ENCODE results near the gene SMIM45.
A peak's percentile ranks its signal among the peaks of the same experiment; 100 is the strongest.

The SMIM45 gene

DNA sequence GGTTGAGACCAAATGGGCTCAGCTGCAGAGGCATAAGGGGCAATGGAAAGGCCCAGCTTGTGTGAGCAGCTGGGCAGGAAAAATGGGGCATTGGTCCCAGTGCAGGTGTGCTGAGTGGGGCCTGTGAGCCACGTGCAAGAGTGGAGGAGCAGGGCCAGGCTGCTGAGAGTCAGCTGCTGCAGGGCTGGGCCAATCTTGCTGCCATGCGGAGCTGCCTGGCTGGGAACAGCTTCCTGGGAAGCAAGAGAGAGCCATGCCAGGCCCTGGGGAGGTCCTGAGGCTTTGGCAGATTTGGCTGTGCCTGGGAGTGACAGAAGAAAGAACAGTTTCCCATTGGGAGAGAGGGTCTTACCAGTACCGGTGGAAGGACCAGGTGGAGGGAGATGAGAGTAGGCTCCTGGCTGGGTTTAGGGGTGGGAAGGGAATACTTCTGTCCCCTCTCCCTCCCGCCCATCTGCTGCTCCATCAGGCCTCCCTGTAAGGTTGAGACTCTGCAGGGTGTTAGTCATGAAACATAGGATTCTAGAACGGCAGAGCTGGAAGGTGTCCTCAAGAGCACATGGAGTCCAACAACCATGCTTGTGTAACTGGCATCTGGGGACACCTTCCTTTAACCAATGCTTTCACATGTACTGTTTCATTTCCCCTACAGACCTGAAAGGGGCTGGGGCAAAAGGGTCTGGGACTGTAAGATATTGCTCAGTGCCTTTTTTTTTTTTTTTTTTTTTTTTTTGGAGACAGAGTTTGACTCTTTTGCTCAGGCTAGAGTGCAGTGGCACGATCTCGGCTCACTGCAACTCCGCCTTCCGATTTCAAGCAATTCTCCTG lies 27.7 kb downstream of the SMIM45 start:
- no peak overlapping the region for H3K27ac ChIP-seq (ENCODE audit: low read depth, low read length)
- peaks cover 4% of the 10 kb centered on the region for H3K4me1 ChIP-seq (ENCODE audit: insufficient read depth, low read length)
- ChIA-PET CTCF (no interaction called here), POLR2A (no interaction called here)
- H3K27me3 ChIP-seq (ENCODE audit: insufficient read depth, low read length, poor library complexity, severe bottlenecking): peaks cover 18% of the 10 kb centered on the region
- H3K36me3 ChIP-seq (ENCODE audit: insufficient read depth, low read length): no peaks in the 10 kb centered on the region
- H3K9me3 Mint-ChIP-seq: no peaks in the 10 kb centered on the region
- H3K36me3 Mint-ChIP-seq: no peaks in the 10 kb centered on the region
- no peaks in the 10 kb centered on the region for H3K9me3 ChIP-seq (ENCODE audit: low read length)
- H3K27me3 Mint-ChIP-seq: peaks cover 28 to 48% of the 10 kb centered on the region in 2 donors
- H3K27ac Mint-ChIP-seq: no peak overlapping the region
- H3K4me3 Mint-ChIP-seq: no peak overlapping the region
- H3K4me3 ChIP-seq (ENCODE audit: low read length): no peak overlapping the region
- DNase-seq: no peak
- H3K4me1 Mint-ChIP-seq: peaks cover 4 to 12% (median 8%) of the 10 kb centered on the region in 3 donors

DNA sequence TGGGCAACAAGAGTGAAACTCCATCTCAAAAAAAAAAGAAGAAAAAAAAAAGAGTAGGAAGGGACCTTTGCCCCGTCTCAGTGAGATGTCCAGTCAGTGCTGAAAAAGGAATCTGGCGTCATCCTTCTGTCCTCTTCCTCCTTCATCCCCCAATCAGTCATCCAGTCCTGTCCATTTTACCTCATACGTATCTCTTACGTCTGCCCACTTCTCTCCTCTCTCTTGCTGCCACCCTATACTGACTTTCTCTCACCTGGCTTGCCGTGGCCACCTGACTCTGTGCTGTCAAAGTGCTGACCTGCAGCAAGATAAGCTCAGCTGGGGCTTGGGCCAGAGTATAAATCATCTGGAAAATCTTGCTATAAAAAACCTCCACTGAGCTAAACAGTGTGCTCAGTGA lies 30.9 kb downstream of the SMIM45 start:
- H3K9me3 Mint-ChIP-seq: no peaks in the 10 kb centered on the region

DNA sequence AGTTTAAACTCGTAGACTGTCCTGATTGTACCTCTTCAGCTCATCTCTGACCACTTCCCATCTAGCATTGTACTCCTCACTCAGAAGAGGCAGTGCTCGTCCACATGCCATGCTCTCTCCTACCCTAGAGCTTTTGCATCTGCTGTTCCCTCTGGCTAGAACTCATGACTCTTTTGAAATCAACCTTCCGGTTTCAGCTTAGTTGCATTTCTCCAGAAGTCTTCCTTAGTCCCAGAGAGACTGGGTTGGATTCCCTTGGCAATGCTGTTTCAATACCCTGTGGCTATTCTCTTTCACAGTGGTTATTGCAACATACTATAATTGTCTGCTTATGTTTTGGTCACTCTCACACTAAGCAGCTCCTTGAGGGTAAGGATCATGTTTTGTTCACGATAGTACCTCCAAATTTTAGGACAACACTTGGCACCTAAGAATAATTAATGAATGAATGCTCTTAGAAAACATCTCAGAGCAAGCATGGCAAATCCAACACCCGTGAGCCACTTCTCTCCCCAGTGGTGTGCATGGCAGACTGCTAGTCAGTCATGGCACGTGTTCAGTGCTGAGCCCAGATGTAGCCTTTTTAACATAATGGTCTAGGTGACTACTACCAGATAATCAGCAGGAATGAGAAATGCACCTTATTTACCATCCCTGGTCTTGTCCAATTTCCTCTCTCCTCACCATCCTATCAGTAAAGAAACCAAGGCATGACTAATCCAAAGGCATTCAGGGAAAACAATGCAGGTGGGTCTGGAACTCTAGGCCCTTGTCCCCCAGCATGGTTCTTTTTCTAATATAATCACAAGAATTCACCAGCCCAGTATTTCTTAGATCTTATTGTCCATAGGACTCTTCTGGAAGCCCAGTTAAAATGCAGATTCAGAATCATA lies 31.8 kb downstream of the SMIM45 start:
- POLR2A ChIA-PET: no interaction called here
- Mint-ChIP-seq H3K36me3 (no peaks in the 10 kb centered on the region), H3K27ac (peak overlapping the region in 1 of 8 donors; percentile 56), H3K4me3 (no peak overlapping the region), H3K9me3 (no peaks in the 10 kb centered on the region), H3K27me3 (peaks cover 4 to 25% of the 10 kb centered on the region in 2 donors), H3K4me1 (no peaks in the 10 kb centered on the region)
- Histone ChIP-seq H3K27me3 (ENCODE audit: insufficient read depth, low read length, poor library complexity, severe bottlenecking) (no peaks in the 10 kb centered on the region), H3K9me3 (ENCODE audit: low read length) (no peaks in the 10 kb centered on the region), H3K4me3 (ENCODE audit: low read length) (no peak overlapping the region), H3K27ac (ENCODE audit: low read depth, low read length) (no peak overlapping the region), H3K36me3 (ENCODE audit: insufficient read depth, low read length) (no peaks in the 10 kb centered on the region), H3K4me1 (ENCODE audit: insufficient read depth, low read length) (no peaks in the 10 kb centered on the region)
- DNase-seq: no peak
- CTCF ChIA-PET: no interaction called here

More for the DNA sequence above, 30.9 kb downstream of the SMIM45 start:
- Mint-ChIP-seq H3K36me3 (no peaks in the 10 kb centered on the region), H3K27ac (no peak overlapping the region), H3K4me3 (no peak overlapping the region), H3K4me1 (no peaks in the 10 kb centered on the region), H3K27me3 (peaks cover 12 to 30% of the 10 kb centered on the region in 2 donors)
- ChIA-PET POLR2A (no interaction called here), CTCF (no interaction called here)
- H3K9me3 ChIP-seq (ENCODE audit: low read length): no peaks in the 10 kb centered on the region
- no peak overlapping the region for H3K27ac ChIP-seq (ENCODE audit: low read depth, low read length)
- no peaks in the 10 kb centered on the region for H3K36me3 ChIP-seq (ENCODE audit: insufficient read depth, low read length)
- no peak for DNase-seq
- H3K4me3 ChIP-seq (ENCODE audit: low read length): no peak overlapping the region
- no peaks in the 10 kb centered on the region for H3K4me1 ChIP-seq (ENCODE audit: insufficient read depth, low read length)
- peaks cover under 1% of the 10 kb centered on the region for H3K27me3 ChIP-seq (ENCODE audit: insufficient read depth, low read length, poor library complexity, severe bottlenecking)

GRCh38 chr22:41987276-41987675 lies 35.3 kb downstream of the SMIM45 start:
- Mint-ChIP-seq H3K4me3 (no peak overlapping the region), H3K4me1 (no peaks in the 10 kb centered on the region), H3K9me3 (no peaks in the 10 kb centered on the region), H3K36me3 (no peaks in the 10 kb centered on the region), H3K27me3 (peaks cover 8 to 10% of the 10 kb centered on the region in 2 donors), H3K27ac (no peak overlapping the region)
- no peaks in the 10 kb centered on the region for H3K4me1 ChIP-seq (ENCODE audit: insufficient read depth, low read length)
- H3K27me3 ChIP-seq (ENCODE audit: insufficient read depth, low read length, poor library complexity, severe bottlenecking): no peaks in the 10 kb centered on the region
- H3K27ac ChIP-seq (ENCODE audit: low read depth, low read length): no peak overlapping the region
- POLR2A ChIA-PET: no interaction called here
- H3K36me3 ChIP-seq (ENCODE audit: insufficient read depth, low read length): no peaks in the 10 kb centered on the region
- CTCF ChIA-PET: no interaction called here
- no peak for DNase-seq
- no peak overlapping the region for H3K4me3 ChIP-seq (ENCODE audit: low read length)
- no peaks in the 10 kb centered on the region for H3K9me3 ChIP-seq (ENCODE audit: low read length)

- Histone ChIP-seq H3K27me3 (ENCODE audit: insufficient read depth, low read length, poor library complexity, severe bottlenecking) (no peaks in the 10 kb centered on the region), H3K27ac (ENCODE audit: low read depth, low read length) (no peak overlapping the region), H3K4me3 (ENCODE audit: low read length) (no peak overlapping the region), H3K4me1 (ENCODE audit: insufficient read depth, low read length) (no peaks in the 10 kb centered on the region), H3K36me3 (ENCODE audit: insufficient read depth, low read length) (no peaks in the 10 kb centered on the region), H3K9me3 (ENCODE audit: low read length) (no peaks in the 10 kb centered on the region)
- Mint-ChIP-seq H3K36me3 (no peaks in the 10 kb centered on the region), H3K27me3 (peaks cover 8 to 10% of the 10 kb centered on the region in 2 donors), H3K4me3 (no peak overlapping the region), H3K9me3 (no peaks in the 10 kb centered on the region), H3K4me1 (no peaks in the 10 kb centered on the region), H3K27ac (no peak overlapping the region)
- DNase-seq: no peak
- POLR2A ChIA-PET: no interaction called here
- CTCF ChIA-PET: no interaction called here
These were observed 37.3 kb downstream of the SMIM45 start for GRCh38 chr22:41989246-41989645.

DNA sequence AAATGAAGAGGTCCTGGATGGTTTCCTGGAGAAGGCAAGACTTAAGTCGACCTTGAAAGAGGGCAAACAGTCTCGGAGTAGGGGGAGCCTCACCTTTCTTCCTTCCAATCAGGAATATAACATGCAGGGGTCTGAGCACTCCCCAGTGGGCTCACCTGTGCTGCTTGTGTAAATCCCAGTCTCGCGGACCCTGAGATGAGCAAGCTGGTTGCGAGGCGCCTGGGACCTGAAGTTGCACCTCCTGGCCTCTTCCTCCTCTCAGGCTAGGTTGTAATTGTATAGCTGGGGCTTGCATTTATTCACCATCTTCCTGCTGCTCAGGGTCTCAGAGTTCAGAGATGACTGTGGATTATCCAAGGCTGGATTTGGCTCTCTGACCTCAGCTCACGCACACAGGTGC lies 39.2 kb downstream of the SMIM45 start:
- CTCF ChIA-PET: no interaction called here
- no peaks in the 10 kb centered on the region for H3K36me3 Mint-ChIP-seq

GRCh38 chr22:41992496-41992895 lies 40.5 kb downstream of the SMIM45 start:
- no peak overlapping the region for H3K4me3 Mint-ChIP-seq
- no peak overlapping the region for H3K27ac ChIP-seq (ENCODE audit: low read depth, low read length)

More for the DNA sequence above, 39.2 kb downstream of the SMIM45 start:
- Mint-ChIP-seq H3K9me3 (no peaks in the 10 kb centered on the region), H3K4me1 (no peaks in the 10 kb centered on the region), H3K4me3 (no peak overlapping the region), H3K27ac (no peak overlapping the region), H3K27me3 (peaks cover 8% of the 10 kb centered on the region in 2 donors)
- no peaks in the 10 kb centered on the region for H3K36me3 ChIP-seq (ENCODE audit: insufficient read depth, low read length)
- no peak overlapping the region for H3K4me3 ChIP-seq (ENCODE audit: low read length)
- H3K27me3 ChIP-seq (ENCODE audit: insufficient read depth, low read length, poor library complexity, severe bottlenecking): no peaks in the 10 kb centered on the region
- H3K4me1 ChIP-seq (ENCODE audit: insufficient read depth, low read length): no peaks in the 10 kb centered on the region
- H3K9me3 ChIP-seq (ENCODE audit: low read length): no peaks in the 10 kb centered on the region
- POLR2A ChIA-PET: no interaction called here
- H3K27ac ChIP-seq (ENCODE audit: low read depth, low read length): no peak overlapping the region
- DNase-seq: no peak

DNA sequence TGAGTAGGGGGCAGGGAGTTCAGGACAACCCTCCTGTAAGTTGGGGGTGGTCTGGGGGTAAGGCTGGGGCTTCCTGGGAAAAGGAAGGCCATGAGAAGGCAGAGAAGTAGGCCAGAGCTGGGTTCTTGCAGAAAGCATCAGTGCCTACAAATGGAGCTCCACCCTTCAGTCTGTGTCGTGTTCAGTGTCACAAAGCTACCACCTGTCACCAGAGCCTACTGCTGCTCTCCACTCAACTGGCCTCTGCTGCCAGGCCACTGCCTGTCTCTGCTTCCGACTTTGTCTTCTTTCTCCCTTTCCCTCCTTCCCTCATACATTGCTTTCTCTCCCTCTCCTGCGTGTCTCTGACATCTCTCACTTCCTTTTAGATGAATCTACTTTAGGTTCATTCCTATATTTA lies 43.3 kb downstream of the SMIM45 start:
- peaks cover 16 to 20% (median 19%) of the 10 kb centered on the region in 3 donors for H3K4me1 Mint-ChIP-seq
- no peaks in the 10 kb centered on the region for H3K9me3 ChIP-seq (ENCODE audit: low read length)
- no peak overlapping the region for H3K4me3 ChIP-seq (ENCODE audit: low read length)
- no peak overlapping the region for H3K4me3 Mint-ChIP-seq
- ChIA-PET POLR2A (no interaction called here), CTCF (no interaction called here)
- H3K27ac ChIP-seq (ENCODE audit: low read depth, low read length): no peak overlapping the region
- peaks cover 0 to 5% of the 10 kb centered on the region in 2 donors for H3K27me3 Mint-ChIP-seq
- no peaks in the 10 kb centered on the region for H3K27me3 ChIP-seq (ENCODE audit: insufficient read depth, low read length, poor library complexity, severe bottlenecking)
- H3K36me3 ChIP-seq (ENCODE audit: insufficient read depth, low read length): no peaks in the 10 kb centered on the region
- H3K27ac Mint-ChIP-seq: no peak overlapping the region
- no peak for DNase-seq
- peaks cover 19% of the 10 kb centered on the region for H3K4me1 ChIP-seq (ENCODE audit: insufficient read depth, low read length)
- peaks cover 0 to 2% (median 0%) of the 10 kb centered on the region in 3 donors for H3K36me3 Mint-ChIP-seq
- H3K9me3 Mint-ChIP-seq: peaks cover 0 to 2% (median 0%) of the 10 kb centered on the region in 5 donors

More at GRCh38 chr22:41992496-41992895, 40.5 kb downstream of the SMIM45 start:
- ChIA-PET POLR2A (no interaction called here), CTCF (no interaction called here)
- DNase-seq: no peak
- peak overlapping the region in 1 of 8 donors; percentile 6 for H3K27ac Mint-ChIP-seq
- no peaks in the 10 kb centered on the region for H3K4me1 ChIP-seq (ENCODE audit: insufficient read depth, low read length)
- no peak overlapping the region for H3K4me3 ChIP-seq (ENCODE audit: low read length)
- no peaks in the 10 kb centered on the region for H3K9me3 ChIP-seq (ENCODE audit: low read length)
- no peaks in the 10 kb centered on the region for H3K36me3 Mint-ChIP-seq
- H3K4me1 Mint-ChIP-seq: peaks cover under 1 to 2% (median under 1%) of the 10 kb centered on the region in 3 donors
- H3K36me3 ChIP-seq (ENCODE audit: insufficient read depth, low read length): no peaks in the 10 kb centered on the region
- no peaks in the 10 kb centered on the region for H3K27me3 ChIP-seq (ENCODE audit: insufficient read depth, low read length, poor library complexity, severe bottlenecking)
- peaks cover 6 to 8% of the 10 kb centered on the region in 2 donors for H3K27me3 Mint-ChIP-seq
- no peaks in the 10 kb centered on the region for H3K9me3 Mint-ChIP-seq
